ENCODE results near the gene MATN1. TPM values are rescaled to one million over a fixed set of nuclear protein-coding genes. Genes with fewer than 3 reads are reported as not detected.

The MATN1 gene
- total RNA-seq, 2 donors from 2014 or later, result not detected

GRCh38 chr1:30729901-30730300 lies 6.5 kb upstream of the MATN1 start:
- Histone ChIP-seq H3K27ac (ENCODE audit: low read depth, low read length) (no peak overlapping the region), H3K27me3 (ENCODE audit: control insufficient read depth, insufficient read depth, low read length, poor library complexity, severe bottlenecking) (no peaks in the 10 kb centered on the region), H3K9ac (ENCODE audit: extremely low read depth, low read length, poor library complexity, severe bottlenecking) (no peak overlapping the region), H3K9me3 (ENCODE audit: control insufficient read depth, low read length) (no peaks in the 10 kb centered on the region), H3K4me3 (ENCODE audit: low read length) (no peak overlapping the region), H3K4me1 (ENCODE audit: control insufficient read depth, insufficient read depth, low read length) (no peaks in the 10 kb centered on the region), H3K36me3 (ENCODE audit: control insufficient read depth, insufficient read depth, low read length) (no peaks in the 10 kb centered on the region)
- no peak for DNase-seq
- H3K36me3 Mint-ChIP-seq (ENCODE audit: low read depth), result no peaks in the 10 kb centered on the region
- H3K4me3 Mint-ChIP-seq, result no peak overlapping the region
- 94 to 95% methylated on average over 3 to 6 of the region's 6 CpGs for WGBS, 2 experiments (ENCODE audit: insufficient coverage in 1 of 2, insufficient read length in 1 of 2)
- H3K27me3 Mint-ChIP-seq (ENCODE audit: insufficient read depth), result no peaks in the 10 kb centered on the region
- no peak overlapping the region for H3K27ac Mint-ChIP-seq
- H3K9me3 Mint-ChIP-seq, result no peaks in the 10 kb centered on the region
- H3K4me1 Mint-ChIP-seq, result peaks cover 19% of the 10 kb centered on the region
- TF ChIP-seq CTCF (conservative IDR thresholded peaks at IDR 0.05), result no peak

- Histone ChIP-seq H3K9ac (ENCODE audit: extremely low read depth, low read length, poor library complexity, severe bottlenecking) (no peak overlapping the region), H3K27me3 (ENCODE audit: control insufficient read depth, insufficient read depth, low read length, poor library complexity, severe bottlenecking) (no peaks in the 10 kb centered on the region), H3K4me1 (ENCODE audit: control insufficient read depth, insufficient read depth, low read length) (no peaks in the 10 kb centered on the region), H3K36me3 (ENCODE audit: control insufficient read depth, insufficient read depth, low read length) (no peaks in the 10 kb centered on the region), H3K4me3 (ENCODE audit: low read length) (no peak overlapping the region), H3K9me3 (ENCODE audit: control insufficient read depth, low read length) (no peaks in the 10 kb centered on the region), H3K27ac (ENCODE audit: low read depth, low read length) (no peak overlapping the region)
- no peak overlapping the region for H3K4me3 Mint-ChIP-seq
- H3K27ac Mint-ChIP-seq, result no peak overlapping the region
- no peaks in the 10 kb centered on the region for H3K36me3 Mint-ChIP-seq (ENCODE audit: low read depth)
- H3K27me3 Mint-ChIP-seq (ENCODE audit: insufficient read depth), result no peaks in the 10 kb centered on the region
- no peak for TF ChIP-seq CTCF (conservative IDR thresholded peaks at IDR 0.05)
- DNase-seq, result no peak
- no peaks in the 10 kb centered on the region for H3K9me3 Mint-ChIP-seq
- 78 to 83% methylated on average over 10 to 17 of the region's 17 CpGs for WGBS, 2 experiments (ENCODE audit: insufficient coverage in 1 of 2, insufficient read length in 1 of 2)
- peaks cover 19% of the 10 kb centered on the region for H3K4me1 Mint-ChIP-seq
Measured at GRCh38 chr1:30728832-30729638, 5.7 kb upstream of the MATN1 start.

- no peaks in the 10 kb centered on the region for H3K27me3 Mint-ChIP-seq (ENCODE audit: insufficient read depth)
- Histone ChIP-seq H3K4me1 (ENCODE audit: control insufficient read depth, insufficient read depth, low read length) (no peaks in the 10 kb centered on the region), H3K9ac (ENCODE audit: extremely low read depth, low read length, poor library complexity, severe bottlenecking) (no peak overlapping the region), H3K4me3 (ENCODE audit: low read length) (no peak overlapping the region), H3K27ac (ENCODE audit: low read depth, low read length) (no peak overlapping the region), H3K27me3 (ENCODE audit: control insufficient read depth, insufficient read depth, low read length, poor library complexity, severe bottlenecking) (no peaks in the 10 kb centered on the region), H3K9me3 (ENCODE audit: control insufficient read depth, low read length) (no peaks in the 10 kb centered on the region), H3K36me3 (ENCODE audit: control insufficient read depth, insufficient read depth, low read length) (no peaks in the 10 kb centered on the region)
- TF ChIP-seq CTCF (conservative IDR thresholded peaks at IDR 0.05), result no peak
- no peak overlapping the region for H3K4me3 Mint-ChIP-seq
- H3K4me1 Mint-ChIP-seq, result peaks cover 19% of the 10 kb centered on the region
- no peak overlapping the region for H3K27ac Mint-ChIP-seq
- no peaks in the 10 kb centered on the region for H3K9me3 Mint-ChIP-seq
- WGBS, 2 experiments (ENCODE audit: insufficient coverage in 1 of 2, insufficient read length in 1 of 2), result 68 to 75% methylated on average over 6 to 8 of the region's 8 CpGs
- DNase-seq, result no peak
- H3K36me3 Mint-ChIP-seq (ENCODE audit: low read depth), result no peaks in the 10 kb centered on the region
Measured at GRCh38 chr1:30728340-30728739, 5.0 kb upstream of the MATN1 start.
